ENCODE results near the gene BCS1L. TPM values are rescaled to one million over a fixed set of nuclear protein-coding genes. Genes with fewer than 3 reads are reported as not detected.

BCS1L gene, protein sequence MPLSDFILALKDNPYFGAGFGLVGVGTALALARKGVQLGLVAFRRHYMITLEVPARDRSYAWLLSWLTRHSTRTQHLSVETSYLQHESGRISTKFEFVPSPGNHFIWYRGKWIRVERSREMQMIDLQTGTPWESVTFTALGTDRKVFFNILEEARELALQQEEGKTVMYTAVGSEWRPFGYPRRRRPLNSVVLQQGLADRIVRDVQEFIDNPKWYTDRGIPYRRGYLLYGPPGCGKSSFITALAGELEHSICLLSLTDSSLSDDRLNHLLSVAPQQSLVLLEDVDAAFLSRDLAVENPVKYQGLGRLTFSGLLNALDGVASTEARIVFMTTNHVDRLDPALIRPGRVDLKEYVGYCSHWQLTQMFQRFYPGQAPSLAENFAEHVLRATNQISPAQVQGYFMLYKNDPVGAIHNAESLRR
- 92.9 and 94.4 TPM in 2 replicates for total RNA-seq

GRCh38 chr2:218659258-218659987 lies at the start of gene BCS1L, which contains the start of gene ZNF142:
Gene BCS1L (plus strand): TSS chr2:218659683. CDS start chr2:218660988, 1,305 bp downstream.
Gene ZNF142 (minus strand): TSS chr2:218659623. CDS start chr2:218656429, 3,194 bp downstream.
- DNase-seq: peak; percentile 98
- Mint-ChIP-seq H3K36me3 (ENCODE audit: low read depth) (peaks cover 55% of the 10 kb centered on the region), H3K27ac (peak within 1 kb of the TSS; percentile 95), H3K9me3 (no peaks in the 10 kb centered on the region), H3K4me3 (peak within 1 kb of the TSS; percentile 98), H3K27me3 (no peaks in the 10 kb centered on the region), H3K4me1 (peaks cover 31% of the 10 kb centered on the region)
- intact Hi-C loops (cut with micrococcal nuclease): loop anchor here (1.0 to 5.0 kb wide), 9 partner anchors 12 to 728 kb away; partner anchors contain the start of genes CNOT9, DNPEP, NHEJ1 and TTLL4

DNA sequence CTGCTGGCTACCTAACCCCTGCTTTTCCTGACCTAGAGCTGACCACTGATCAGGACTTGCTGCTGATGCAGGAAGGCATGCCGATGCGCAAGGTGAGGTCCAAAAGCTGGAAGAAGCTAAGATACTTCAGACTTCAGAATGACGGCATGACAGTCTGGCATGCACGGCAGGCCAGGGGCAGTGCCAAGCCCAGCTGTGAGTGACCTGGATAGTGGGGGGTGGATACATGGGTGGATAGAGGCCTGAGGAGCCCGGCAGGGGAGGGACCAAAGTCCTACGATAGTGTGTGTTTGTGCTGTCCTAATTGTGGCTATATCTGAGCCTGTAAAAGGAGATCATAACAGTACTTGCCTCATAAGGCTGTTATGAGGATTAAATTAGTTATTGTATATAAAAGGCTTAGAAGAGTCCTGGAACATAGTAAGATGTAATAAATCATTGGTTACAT lies 43.6 kb upstream of the BCS1L start:
- intact Hi-C loops (cut with micrococcal nuclease): no loop called here
- no peak overlapping the region for H3K4me3 Mint-ChIP-seq
- DNase-seq: no peak
- H3K9me3 Mint-ChIP-seq: no peaks in the 10 kb centered on the region
- H3K36me3 Mint-ChIP-seq (ENCODE audit: low read depth): no peaks in the 10 kb centered on the region
- peaks cover 3% of the 10 kb centered on the region for H3K27me3 Mint-ChIP-seq
- H3K27ac Mint-ChIP-seq: no peak overlapping the region
- no peaks in the 10 kb centered on the region for H3K4me1 Mint-ChIP-seq

DNA sequence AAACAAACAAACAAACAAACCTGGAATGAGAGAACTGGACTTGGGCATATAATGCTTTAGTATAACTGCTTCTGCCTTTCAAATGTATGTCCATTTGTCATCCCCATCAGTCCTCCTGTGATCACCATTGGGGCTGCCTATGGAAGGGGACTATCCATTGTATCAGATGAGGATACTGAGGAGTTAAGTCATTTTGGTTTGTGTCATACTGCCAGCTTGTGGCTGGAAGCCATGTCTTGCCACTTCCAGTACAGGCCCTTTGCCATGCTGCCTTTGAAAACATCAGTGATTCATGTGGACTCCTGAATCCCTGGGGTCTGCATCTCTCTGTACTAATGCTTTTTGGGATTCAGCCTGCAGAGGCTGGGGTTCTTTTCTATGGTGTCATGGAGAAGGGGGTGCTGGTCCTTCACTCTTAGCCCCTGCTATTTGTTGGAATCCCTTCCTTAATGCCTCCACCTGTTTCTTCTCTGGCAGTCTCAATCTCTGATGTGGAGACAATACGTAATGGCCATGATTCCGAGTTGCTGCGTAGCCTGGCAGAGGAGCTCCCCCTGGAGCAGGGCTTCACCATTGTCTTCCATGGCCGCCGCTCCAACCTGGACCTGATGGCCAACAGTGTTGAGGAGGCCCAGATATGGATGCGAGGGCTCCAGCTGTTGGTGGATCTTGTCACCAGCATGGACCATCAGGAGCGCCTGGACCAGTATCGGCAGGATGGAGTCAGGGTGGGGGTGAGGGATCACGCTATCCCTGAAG lies 41.2 kb upstream of the BCS1L start:
- Mint-ChIP-seq H3K9me3 (no peaks in the 10 kb centered on the region), H3K4me1 (peaks cover 2% of the 10 kb centered on the region), H3K4me3 (no peak overlapping the region), H3K36me3 (ENCODE audit: low read depth) (no peaks in the 10 kb centered on the region), H3K27me3 (no peaks in the 10 kb centered on the region), H3K27ac (no peak overlapping the region)
- DNase-seq: no peak
- intact Hi-C loops (cut with micrococcal nuclease): no loop called here

DNA sequence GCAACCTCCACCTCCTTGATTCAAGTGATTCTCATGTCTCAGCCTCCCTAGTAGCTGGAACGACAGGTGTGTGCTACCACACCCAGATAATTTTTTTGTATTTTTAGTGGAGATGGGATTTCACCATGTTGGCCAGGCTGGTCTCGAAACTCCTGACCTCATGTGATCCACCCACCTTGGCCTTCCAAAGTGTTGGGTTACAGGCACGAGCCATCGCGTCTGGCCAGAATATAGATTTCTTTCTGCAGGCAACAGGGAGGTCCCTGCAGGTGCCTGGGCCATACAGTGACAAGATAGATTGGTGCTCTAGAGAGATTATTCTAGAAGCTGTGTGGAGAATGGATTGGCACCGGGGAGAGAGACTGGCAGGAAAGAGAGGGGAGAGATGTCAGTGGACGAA lies 38.5 kb upstream of the BCS1L start:
- intact Hi-C loops (cut with micrococcal nuclease): no loop called here
- H3K4me1 Mint-ChIP-seq: peaks cover 2% of the 10 kb centered on the region
- H3K9me3 Mint-ChIP-seq: no peaks in the 10 kb centered on the region
- no peaks in the 10 kb centered on the region for H3K27me3 Mint-ChIP-seq
- no peak overlapping the region for H3K27ac Mint-ChIP-seq
- no peak overlapping the region for H3K4me3 Mint-ChIP-seq
- no peaks in the 10 kb centered on the region for H3K36me3 Mint-ChIP-seq (ENCODE audit: low read depth)
- no peak for DNase-seq

DNA sequence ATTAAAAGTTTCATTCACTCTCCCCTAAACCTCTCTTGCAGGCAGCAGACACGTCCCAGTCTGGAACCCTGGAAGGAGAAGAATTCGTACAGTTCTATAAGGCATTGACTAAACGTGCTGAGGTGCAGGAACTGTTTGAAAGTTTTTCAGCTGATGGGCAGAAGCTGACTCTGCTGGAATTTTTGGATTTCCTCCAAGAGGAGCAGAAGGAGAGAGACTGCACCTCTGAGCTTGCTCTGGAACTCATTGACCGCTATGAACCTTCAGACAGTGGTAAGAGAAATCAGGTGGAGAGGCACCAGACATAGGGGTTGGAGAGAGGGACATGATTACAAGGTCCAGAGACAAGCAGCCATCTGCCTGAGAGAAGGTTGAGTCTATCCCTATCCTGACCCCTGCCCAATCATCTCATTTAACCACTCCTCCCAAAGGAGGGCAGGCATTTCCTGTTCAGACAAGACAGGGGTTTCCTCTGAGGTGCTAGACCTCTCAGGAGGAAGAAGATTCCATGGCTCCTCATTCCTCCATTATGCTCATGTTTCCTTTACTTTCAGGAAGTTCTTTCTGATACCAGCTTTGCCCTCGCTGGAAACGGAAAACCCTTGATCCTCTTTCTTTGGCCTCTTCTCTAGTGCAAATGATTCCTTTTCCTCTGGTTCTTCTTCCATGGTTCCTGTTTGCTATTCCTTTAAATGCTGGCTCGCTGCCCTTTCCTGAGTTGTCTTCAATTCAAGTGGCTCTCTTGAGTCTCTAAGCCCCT lies 36.7 kb upstream of the BCS1L start:
- no peaks in the 10 kb centered on the region for H3K36me3 Mint-ChIP-seq (ENCODE audit: low read depth)
- H3K9me3 Mint-ChIP-seq: no peaks in the 10 kb centered on the region
- no peak overlapping the region for H3K4me3 Mint-ChIP-seq
- no peaks in the 10 kb centered on the region for H3K27me3 Mint-ChIP-seq
- no peak for DNase-seq
- peaks cover 2% of the 10 kb centered on the region for H3K4me1 Mint-ChIP-seq
- no peak overlapping the region for H3K27ac Mint-ChIP-seq
- intact Hi-C loops (cut with micrococcal nuclease): no loop called here

GRCh38 chr2:218623366-218623705 lies 36.1 kb upstream of the BCS1L start:
- H3K9me3 Mint-ChIP-seq: no peaks in the 10 kb centered on the region
- no peak overlapping the region for H3K27ac Mint-ChIP-seq
- H3K36me3 Mint-ChIP-seq (ENCODE audit: low read depth): no peaks in the 10 kb centered on the region
- DNase-seq: no peak
- H3K4me1 Mint-ChIP-seq: peaks cover 5% of the 10 kb centered on the region
- H3K27me3 Mint-ChIP-seq: no peaks in the 10 kb centered on the region
- intact Hi-C loops (cut with micrococcal nuclease): no loop called here
- H3K4me3 Mint-ChIP-seq: no peak overlapping the region

DNA sequence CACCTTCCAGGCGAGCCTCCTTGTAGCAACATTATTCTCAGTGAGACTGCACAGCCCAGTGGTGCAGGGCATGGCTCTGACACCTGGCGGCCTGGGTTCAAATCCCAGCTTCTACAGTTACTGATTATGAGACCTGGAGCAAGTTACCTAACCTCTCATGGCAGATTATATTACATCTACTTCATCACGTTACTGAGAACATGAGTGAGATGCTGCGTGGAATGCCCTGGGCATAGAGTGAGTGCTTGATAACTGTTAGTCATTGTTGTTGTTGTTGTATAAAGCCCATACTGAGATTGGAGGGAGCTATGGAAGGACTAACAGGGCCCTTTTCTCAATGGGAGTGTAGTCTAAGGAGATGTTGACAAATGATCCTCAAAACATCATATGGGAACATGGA lies 33.1 kb upstream of the BCS1L start:
- no peak overlapping the region for H3K4me3 Mint-ChIP-seq
- no peaks in the 10 kb centered on the region for H3K27me3 Mint-ChIP-seq
- no peaks in the 10 kb centered on the region for H3K36me3 Mint-ChIP-seq (ENCODE audit: low read depth)
- H3K27ac Mint-ChIP-seq: no peak overlapping the region
- DNase-seq: no peak
- H3K4me1 Mint-ChIP-seq: peaks cover 5% of the 10 kb centered on the region
- intact Hi-C loops (cut with micrococcal nuclease): no loop called here
- H3K9me3 Mint-ChIP-seq: no peaks in the 10 kb centered on the region

DNA sequence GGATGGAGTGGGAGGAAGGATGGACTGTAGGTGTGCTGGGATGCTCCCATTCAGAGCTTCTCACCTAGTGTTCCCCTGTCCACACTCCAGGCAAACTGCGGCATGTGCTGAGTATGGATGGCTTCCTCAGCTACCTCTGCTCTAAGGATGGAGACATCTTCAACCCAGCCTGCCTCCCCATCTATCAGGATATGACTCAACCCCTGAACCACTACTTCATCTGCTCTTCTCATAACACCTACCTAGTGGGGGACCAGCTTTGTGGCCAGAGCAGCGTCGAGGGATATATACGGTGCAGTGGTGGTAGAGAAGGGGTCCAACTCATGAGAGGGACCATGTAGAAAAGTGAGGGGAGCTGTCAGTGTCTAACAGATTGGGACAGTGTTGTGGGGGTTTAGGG lies 31.5 kb upstream of the BCS1L start:
- DNase-seq: no peak
- H3K36me3 Mint-ChIP-seq (ENCODE audit: low read depth): no peaks in the 10 kb centered on the region
- H3K4me1 Mint-ChIP-seq: peaks cover 5% of the 10 kb centered on the region
- no peaks in the 10 kb centered on the region for H3K27me3 Mint-ChIP-seq
- H3K27ac Mint-ChIP-seq: no peak overlapping the region
- H3K9me3 Mint-ChIP-seq: no peaks in the 10 kb centered on the region
- intact Hi-C loops (cut with micrococcal nuclease): no loop called here
- no peak overlapping the region for H3K4me3 Mint-ChIP-seq

- H3K27ac Mint-ChIP-seq: no peak overlapping the region
- H3K9me3 Mint-ChIP-seq: no peaks in the 10 kb centered on the region
- intact Hi-C loops (cut with micrococcal nuclease): no loop called here
- no peak for DNase-seq
- no peak overlapping the region for H3K4me3 Mint-ChIP-seq
- peaks cover 23% of the 10 kb centered on the region for H3K36me3 Mint-ChIP-seq (ENCODE audit: low read depth)
- no peaks in the 10 kb centered on the region for H3K27me3 Mint-ChIP-seq
- H3K4me1 Mint-ChIP-seq: peaks cover 3% of the 10 kb centered on the region
Observed at GRCh38 chr2:218631837-218632236, 27.6 kb upstream of the BCS1L start.

GRCh38 chr2:218635719-218636118 lies 23.8 kb upstream of the BCS1L start:
- intact Hi-C loops (cut with micrococcal nuclease): no loop called here
- H3K36me3 Mint-ChIP-seq (ENCODE audit: low read depth): peaks cover 51% of the 10 kb centered on the region
- no peaks in the 10 kb centered on the region for H3K4me1 Mint-ChIP-seq
- H3K4me3 Mint-ChIP-seq: no peak overlapping the region
- H3K27ac Mint-ChIP-seq: no peak overlapping the region
- no peaks in the 10 kb centered on the region for H3K27me3 Mint-ChIP-seq
- H3K9me3 Mint-ChIP-seq: no peaks in the 10 kb centered on the region
- DNase-seq: no peak

DNA sequence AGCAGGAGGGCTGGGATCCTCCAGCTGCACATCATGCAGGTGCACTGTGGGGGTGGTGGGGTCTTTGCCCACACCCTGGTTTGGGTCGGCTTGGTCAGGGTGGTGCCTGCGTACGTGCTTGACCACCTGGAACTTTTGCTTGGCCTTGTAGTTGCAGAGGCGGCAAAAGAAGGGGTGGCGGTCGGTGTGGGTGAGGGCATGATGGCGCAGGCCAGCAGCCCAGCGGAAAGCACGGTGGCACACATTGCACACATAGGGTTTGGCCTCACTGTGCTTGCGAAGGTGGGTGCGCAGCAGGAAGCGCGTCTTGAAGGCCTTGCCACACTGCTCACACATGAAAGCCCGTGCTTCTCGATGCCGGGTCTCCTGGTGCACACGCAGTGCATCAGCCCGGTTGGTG lies 21.1 kb upstream of the BCS1L start:
- Mint-ChIP-seq H3K4me1 (no peaks in the 10 kb centered on the region), H3K36me3 (ENCODE audit: low read depth) (peaks cover 60% of the 10 kb centered on the region), H3K4me3 (no peak overlapping the region), H3K27ac (no peak overlapping the region), H3K9me3 (no peaks in the 10 kb centered on the region), H3K27me3 (no peaks in the 10 kb centered on the region)
- intact Hi-C loops (cut with micrococcal nuclease): no loop called here
- DNase-seq: no peak

DNA sequence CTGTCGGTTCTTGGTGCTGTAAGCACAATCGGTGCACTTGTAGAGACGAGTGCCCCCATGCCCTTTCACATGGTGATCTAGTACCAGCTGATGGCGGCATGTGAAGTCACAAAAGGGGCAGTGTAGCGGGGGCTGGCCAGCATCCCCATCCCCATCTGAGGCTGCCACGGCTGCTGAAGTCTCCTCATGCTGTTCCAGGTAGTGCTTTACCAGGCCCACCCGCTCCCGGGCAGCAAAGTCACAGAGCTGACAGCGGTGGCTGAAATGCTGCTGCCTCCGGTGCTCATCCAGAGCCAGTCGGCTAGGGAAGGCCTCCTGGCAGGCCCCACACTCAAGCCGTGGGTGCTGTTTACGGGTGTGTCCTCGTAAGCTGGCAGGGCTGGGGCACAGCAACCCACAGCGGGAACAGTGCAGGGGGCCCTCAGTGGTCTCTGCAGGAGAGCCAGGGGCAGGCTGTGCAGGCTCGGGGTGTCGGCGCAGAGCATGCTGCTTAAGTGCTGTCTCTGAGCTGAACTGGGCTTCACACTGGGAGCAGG lies 17.3 kb upstream of the BCS1L start:
- Mint-ChIP-seq H3K9me3 (no peaks in the 10 kb centered on the region), H3K4me1 (no peaks in the 10 kb centered on the region), H3K4me3 (no peak overlapping the region), H3K27ac (no peak overlapping the region), H3K36me3 (ENCODE audit: low read depth) (peaks cover 59% of the 10 kb centered on the region), H3K27me3 (no peaks in the 10 kb centered on the region)
- intact Hi-C loops (cut with micrococcal nuclease): no loop called here
- DNase-seq: no peak

DNA sequence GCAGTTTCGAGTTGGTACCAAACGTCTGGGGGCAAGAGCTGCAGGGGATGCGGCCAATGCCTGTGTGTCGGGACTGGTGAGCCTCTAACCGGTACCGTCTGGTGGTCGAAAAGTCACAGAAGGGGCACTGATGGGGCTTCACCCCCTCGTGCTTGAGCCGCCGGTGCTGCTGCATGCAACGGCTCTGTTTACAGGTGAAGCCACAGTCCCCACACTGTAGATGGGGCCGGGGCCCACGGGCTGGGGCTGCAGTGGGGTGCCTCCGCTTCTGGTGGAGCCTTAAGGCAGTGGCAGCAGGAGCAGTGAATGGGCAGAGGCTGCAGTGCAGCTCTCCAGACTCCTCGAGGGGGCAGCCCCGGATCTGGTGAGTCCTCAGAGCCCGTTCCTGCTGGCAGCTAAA lies 16.7 kb upstream of the BCS1L start:
- DNase-seq: no peak
- Mint-ChIP-seq H3K4me1 (no peaks in the 10 kb centered on the region), H3K36me3 (ENCODE audit: low read depth) (peaks cover 60% of the 10 kb centered on the region), H3K4me3 (no peak overlapping the region), H3K27me3 (no peaks in the 10 kb centered on the region), H3K27ac (no peak overlapping the region), H3K9me3 (no peaks in the 10 kb centered on the region)
- intact Hi-C loops (cut with micrococcal nuclease): no loop called here
